Tibial artery (tissue), 4 donors: ENCODE results near the gene LRRC63.
A peak's percentile ranks its signal among the peaks of the same experiment; 100 is the strongest.

Experiments used
- DNase-seq, 2 donors: peaks; one replicate each; pipeline ENCODE4 v3.0.0-alpha.2; 2019
- H3K27ac ChIP-seq, 2 donors: fragments of 200-600 bp; sonication (generic) in 1 of 2; 1 replicate in 1 of 2; 2 replicates in 1 of 2; pipeline ENCODE4 v1.5.1; 2018 to 2019; ENCODE audit warnings: mild to moderate bottlenecking in 1 of 2
- H3K27me3 ChIP-seq, 2 donors: fragments of 200-600 bp; sonication (generic) in 1 of 2; one replicate each; pipeline versions ENCODE4 v1.5.1 to v1.6.0; 2016 to 2019
- H3K36me3 ChIP-seq, 3 donors: fragments of 200-600 bp; sonication (generic) in 2 of 3; one replicate each; pipeline ENCODE4 v1.5.1; 2016 to 2019; ENCODE audit warnings: mild to moderate bottlenecking in 2 of 3
- H3K4me1 ChIP-seq, 4 donors: fragments of 200-600 bp; sonication (generic) in 2 of 4; 1 replicate in 3 of 4; 2 replicates in 1 of 4; pipeline ENCODE4 v1.5.1; 2016 to 2019
- H3K4me3 ChIP-seq, 2 donors: fragments of 200-600 bp; sonication (generic) in 1 of 2; 1 replicate in 1 of 2; 2 replicates in 1 of 2; pipeline ENCODE4 v1.5.1; 2018 to 2019; ENCODE audit warnings: mild to moderate bottlenecking in 2 of 2
- H3K9me3 ChIP-seq, 3 donors: fragments of 200-600 bp; sonication (generic) in 1 of 3; one replicate each; pipeline ENCODE4 v1.5.1; 2016 to 2019
- intact Hi-C: fragments of 100-400 bp; cut with DNase I; formaldehyde crosslinking; loops from one replicate; pipeline ENCODE4 v1.15.0; 2023; ENCODE audit warnings: low total_unique reads
- TF ChIP-seq, protein P1 (sequence below), 2 experiments: fragments of 200-600 bp in 1 of 2; fragments of 450-650 bp in 1 of 2; IDR thresholded peaks; one replicate each; pipeline ENCODE4 v1.5.1; 2017 to 2019; ENCODE audit warnings: antibody characterized with exemption in 2 of 2, mild to moderate bottlenecking in 1 of 2, moderate library complexity in 1 of 2

The LRRC63 gene

DNA sequence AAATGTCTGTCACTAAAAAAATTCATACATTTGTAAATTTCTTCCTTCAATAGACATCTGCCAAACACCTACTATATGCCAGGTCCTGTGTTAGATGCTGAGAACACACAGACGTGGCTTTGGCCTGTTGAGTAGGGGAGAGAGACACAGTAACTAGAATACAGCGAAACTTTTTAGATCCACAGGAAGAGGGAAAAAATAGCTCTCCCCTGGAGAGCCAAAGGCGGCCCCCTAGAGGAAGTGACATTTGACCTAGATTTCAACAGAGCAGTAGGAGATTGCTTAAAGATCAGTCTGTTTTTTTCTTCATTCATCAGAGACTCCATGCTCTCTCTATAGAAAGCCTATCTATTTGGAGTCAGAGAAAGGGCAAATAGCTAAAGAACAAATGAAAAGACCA is 41.0 kb upstream of the LRRC63 start:
- H3K36me3 ChIP-seq: no peaks in the 10 kb centered on the region
- H3K27me3 ChIP-seq: peaks cover 0 to 5% of the 10 kb centered on the region in 2 donors
- no peak for DNase-seq
- H3K4me1 ChIP-seq: peaks cover 0 to 3% (median 0%) of the 10 kb centered on the region in 4 donors
- H3K9me3 ChIP-seq: no peaks in the 10 kb centered on the region
- H3K27ac ChIP-seq: no peak overlapping the region
- intact Hi-C loops: no loop called here
- TF ChIP-seq, protein P1, sequence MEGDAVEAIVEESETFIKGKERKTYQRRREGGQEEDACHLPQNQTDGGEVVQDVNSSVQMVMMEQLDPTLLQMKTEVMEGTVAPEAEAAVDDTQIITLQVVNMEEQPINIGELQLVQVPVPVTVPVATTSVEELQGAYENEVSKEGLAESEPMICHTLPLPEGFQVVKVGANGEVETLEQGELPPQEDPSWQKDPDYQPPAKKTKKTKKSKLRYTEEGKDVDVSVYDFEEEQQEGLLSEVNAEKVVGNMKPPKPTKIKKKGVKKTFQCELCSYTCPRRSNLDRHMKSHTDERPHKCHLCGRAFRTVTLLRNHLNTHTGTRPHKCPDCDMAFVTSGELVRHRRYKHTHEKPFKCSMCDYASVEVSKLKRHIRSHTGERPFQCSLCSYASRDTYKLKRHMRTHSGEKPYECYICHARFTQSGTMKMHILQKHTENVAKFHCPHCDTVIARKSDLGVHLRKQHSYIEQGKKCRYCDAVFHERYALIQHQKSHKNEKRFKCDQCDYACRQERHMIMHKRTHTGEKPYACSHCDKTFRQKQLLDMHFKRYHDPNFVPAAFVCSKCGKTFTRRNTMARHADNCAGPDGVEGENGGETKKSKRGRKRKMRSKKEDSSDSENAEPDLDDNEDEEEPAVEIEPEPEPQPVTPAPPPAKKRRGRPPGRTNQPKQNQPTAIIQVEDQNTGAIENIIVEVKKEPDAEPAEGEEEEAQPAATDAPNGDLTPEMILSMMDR (IDR thresholded peaks at IDR 0.05): no peak
- H3K4me3 ChIP-seq: no peak overlapping the region

DNA sequence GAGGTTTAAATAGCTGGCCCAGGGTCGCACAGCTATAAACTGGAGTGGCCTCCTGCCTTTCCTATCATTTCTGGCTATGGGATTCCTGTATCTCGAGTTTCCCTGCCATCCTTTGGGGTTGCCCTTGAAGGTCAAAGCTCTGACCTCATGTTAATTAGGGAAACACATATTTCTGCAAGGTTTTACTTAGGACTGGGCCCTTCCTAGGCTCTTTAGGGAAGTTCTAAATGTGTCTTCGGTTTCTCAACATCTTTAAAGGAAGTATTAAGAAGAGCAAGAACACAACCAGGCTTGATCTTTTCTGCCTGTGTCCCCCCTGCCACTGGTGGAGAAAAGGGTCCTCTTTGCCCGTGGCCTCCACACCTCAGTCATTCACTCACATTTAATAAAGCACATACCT is 40.5 kb upstream of the LRRC63 start:
- no peaks in the 10 kb centered on the region for H3K9me3 ChIP-seq
- H3K27ac ChIP-seq: no peak overlapping the region
- intact Hi-C loops: no loop called here
- DNase-seq: no peak
- H3K4me1 ChIP-seq: peaks cover 0 to 3% (median 0%) of the 10 kb centered on the region in 4 donors
- H3K27me3 ChIP-seq: peaks cover 0 to 5% of the 10 kb centered on the region in 2 donors
- TF ChIP-seq, protein P1 (IDR thresholded peaks at IDR 0.05): no peak
- no peak overlapping the region for H3K4me3 ChIP-seq
- H3K36me3 ChIP-seq: no peaks in the 10 kb centered on the region

DNA sequence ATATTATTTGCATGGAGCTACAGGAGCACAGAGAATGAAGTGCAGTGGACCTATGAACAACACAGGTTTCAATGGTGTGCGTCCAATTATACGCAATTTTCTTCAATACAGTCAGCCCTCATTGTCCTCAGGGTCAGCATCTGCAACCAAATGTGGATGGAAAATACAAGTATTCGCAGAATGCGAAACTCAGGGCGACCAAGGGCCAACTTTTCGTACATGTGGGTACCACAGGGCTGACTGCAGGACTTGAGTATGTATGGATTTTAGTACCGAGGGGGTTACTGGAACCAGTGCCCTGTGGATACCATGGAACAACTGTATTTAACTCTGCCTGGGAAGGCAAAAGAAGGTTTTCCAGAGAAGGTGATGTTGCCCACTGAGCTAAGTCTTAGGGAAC is 40.0 kb upstream of the LRRC63 start:
- Histone ChIP-seq H3K27me3 (peaks cover 0 to 5% of the 10 kb centered on the region in 2 donors), H3K9me3 (no peaks in the 10 kb centered on the region), H3K4me3 (no peak overlapping the region), H3K27ac (no peak overlapping the region), H3K36me3 (no peaks in the 10 kb centered on the region), H3K4me1 (peaks cover 0 to 3% (median 0%) of the 10 kb centered on the region in 4 donors)
- intact Hi-C loops: no loop called here
- DNase-seq: no peak
- TF ChIP-seq, protein P1 (IDR thresholded peaks at IDR 0.05): no peak

DNA sequence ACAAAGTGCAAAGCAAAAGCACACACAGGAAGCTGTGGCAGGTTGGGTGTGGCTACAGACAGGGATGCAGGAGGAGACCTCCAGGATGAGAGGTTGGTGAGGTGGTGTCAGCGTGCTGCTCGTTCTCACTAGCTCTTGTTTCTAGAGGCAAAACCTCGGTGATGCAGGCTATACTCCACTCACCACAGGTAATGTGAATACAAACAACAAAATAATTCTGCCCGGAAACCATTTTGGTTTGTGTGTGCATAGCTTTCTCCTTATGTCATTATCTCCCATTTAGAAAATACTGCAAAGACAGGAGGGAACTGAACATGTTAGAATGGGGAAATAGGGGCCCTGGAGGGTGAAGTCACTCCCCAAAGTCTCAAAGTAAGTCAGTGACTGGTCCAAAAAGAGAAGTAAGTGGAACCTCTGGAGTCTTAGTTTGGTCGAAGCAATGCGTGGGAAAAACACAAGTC is 39.2 kb upstream of the LRRC63 start:
- no peaks in the 10 kb centered on the region for H3K9me3 ChIP-seq
- TF ChIP-seq, protein P1 (IDR thresholded peaks at IDR 0.05): no peak
- peaks cover 0 to 5% of the 10 kb centered on the region in 2 donors for H3K27me3 ChIP-seq
- intact Hi-C loops: no loop called here
- no peaks in the 10 kb centered on the region for H3K36me3 ChIP-seq
- H3K4me3 ChIP-seq: no peak overlapping the region
- H3K4me1 ChIP-seq: peaks cover 0 to 3% (median 0%) of the 10 kb centered on the region in 4 donors
- H3K27ac ChIP-seq: no peak overlapping the region
- DNase-seq: peak in 1 of 2 donors; percentile 26

DNA sequence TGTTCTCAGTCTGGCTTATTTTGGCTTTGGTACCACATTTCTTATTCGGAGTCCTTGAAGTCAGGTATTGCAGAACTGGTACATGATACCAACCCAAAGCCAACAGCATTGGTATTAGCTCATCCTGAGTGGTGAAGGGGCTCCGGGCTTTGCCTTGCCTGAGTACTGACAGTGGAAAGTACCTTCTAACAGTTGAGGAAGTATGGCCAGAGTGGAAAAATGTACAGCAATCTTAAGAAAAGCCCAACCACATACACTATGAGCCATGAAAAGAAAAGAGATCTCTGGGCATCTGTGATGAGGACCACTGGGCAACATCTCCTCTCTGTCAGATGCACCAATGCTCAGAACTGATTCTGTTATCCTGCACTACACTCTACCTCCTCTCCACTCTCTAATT is 38.1 kb upstream of the LRRC63 start:
- TF ChIP-seq, protein P1 (IDR thresholded peaks at IDR 0.05): no peak
- Histone ChIP-seq H3K4me3 (no peak overlapping the region), H3K27ac (no peak overlapping the region), H3K36me3 (no peaks in the 10 kb centered on the region), H3K9me3 (no peaks in the 10 kb centered on the region), H3K4me1 (no peaks in the 10 kb centered on the region), H3K27me3 (peaks cover 0 to 5% of the 10 kb centered on the region in 2 donors)
- intact Hi-C loops: no loop called here
- DNase-seq: no peak

DNA sequence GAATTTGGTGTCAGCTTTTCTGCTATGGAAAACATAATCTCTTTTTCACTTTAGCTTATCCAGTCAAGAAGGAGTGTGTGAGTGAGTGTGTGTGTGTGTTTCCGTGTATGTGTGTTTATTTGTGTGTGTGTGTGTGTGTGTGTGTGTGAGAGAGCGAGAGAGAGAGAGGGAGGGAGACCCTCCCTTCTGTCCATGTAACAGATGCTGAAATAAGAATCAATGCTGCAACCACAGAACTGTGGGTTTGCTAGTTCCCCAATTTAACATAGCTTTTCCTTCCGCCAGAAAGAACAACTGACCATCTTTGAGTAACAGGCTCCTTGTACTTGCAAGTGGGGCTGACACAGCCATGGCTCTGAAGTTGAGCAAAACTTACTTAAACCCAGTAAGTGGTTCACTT is 35.0 kb upstream of the LRRC63 start:
- no peaks in the 10 kb centered on the region for H3K36me3 ChIP-seq
- no peak overlapping the region for H3K27ac ChIP-seq
- TF ChIP-seq, protein P1 (IDR thresholded peaks at IDR 0.05): no peak
- H3K9me3 ChIP-seq: no peaks in the 10 kb centered on the region
- no peak overlapping the region for H3K4me3 ChIP-seq
- DNase-seq: peak in 1 of 2 donors; percentile 31
- H3K4me1 ChIP-seq: no peaks in the 10 kb centered on the region
- intact Hi-C loops: no loop called here
- H3K27me3 ChIP-seq: no peaks in the 10 kb centered on the region
